ENCODE data around the gene DHX29.

DNA sequence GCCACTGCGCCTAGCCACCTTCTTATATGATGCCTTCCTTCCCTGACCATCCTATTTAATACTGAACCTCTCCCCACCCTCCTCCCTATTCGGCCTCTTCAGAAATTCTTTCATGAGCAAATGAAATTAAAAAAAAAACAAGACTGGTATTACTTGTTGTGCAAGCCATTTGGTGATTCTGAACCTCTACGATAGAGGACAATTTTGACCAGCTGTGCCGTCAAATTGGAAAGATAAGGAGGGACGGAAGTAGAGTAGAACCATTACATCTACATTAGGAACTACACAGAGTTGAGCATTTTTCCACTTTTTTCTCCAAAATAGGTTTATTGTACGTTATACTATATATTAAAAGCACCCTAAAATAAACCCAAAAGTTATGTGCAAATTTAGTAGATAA lies 2.9 kb downstream of the DHX29 start:
- TF ChIP-seq EZH2 (IDR thresholded peaks at IDR 0.05; ENCODE audit: low read depth) = no peak
- TF ChIP-seq, protein P1, sequence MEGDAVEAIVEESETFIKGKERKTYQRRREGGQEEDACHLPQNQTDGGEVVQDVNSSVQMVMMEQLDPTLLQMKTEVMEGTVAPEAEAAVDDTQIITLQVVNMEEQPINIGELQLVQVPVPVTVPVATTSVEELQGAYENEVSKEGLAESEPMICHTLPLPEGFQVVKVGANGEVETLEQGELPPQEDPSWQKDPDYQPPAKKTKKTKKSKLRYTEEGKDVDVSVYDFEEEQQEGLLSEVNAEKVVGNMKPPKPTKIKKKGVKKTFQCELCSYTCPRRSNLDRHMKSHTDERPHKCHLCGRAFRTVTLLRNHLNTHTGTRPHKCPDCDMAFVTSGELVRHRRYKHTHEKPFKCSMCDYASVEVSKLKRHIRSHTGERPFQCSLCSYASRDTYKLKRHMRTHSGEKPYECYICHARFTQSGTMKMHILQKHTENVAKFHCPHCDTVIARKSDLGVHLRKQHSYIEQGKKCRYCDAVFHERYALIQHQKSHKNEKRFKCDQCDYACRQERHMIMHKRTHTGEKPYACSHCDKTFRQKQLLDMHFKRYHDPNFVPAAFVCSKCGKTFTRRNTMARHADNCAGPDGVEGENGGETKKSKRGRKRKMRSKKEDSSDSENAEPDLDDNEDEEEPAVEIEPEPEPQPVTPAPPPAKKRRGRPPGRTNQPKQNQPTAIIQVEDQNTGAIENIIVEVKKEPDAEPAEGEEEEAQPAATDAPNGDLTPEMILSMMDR (conservative IDR thresholded peaks at IDR 0.05) = no peak

All from PC-9 (cell line).